Activated CD8-positive, alpha-beta memory T cell treated with anti-CD3 and anti-CD28 coated beads for 36 hours (primary cell): ENCODE data around the gene C4orf51. TPM values are rescaled to one million over a fixed set of nuclear protein-coding genes. Genes with fewer than 3 reads are reported as not detected.

Experiments
- CTCF ChIA-PET: fragments of 350-600 bp; sonication (Branson Sonifier 250); formaldehyde crosslinking; loops from one replicate; lab custom pipeline; 2021; ENCODE audit warnings: antibody characterized with exemption; lab: Charles Lee
- POLR2A ChIA-PET: fragments of 350-600 bp; sonication (Branson Sonifier 250); formaldehyde crosslinking; loops from one replicate; lab custom pipeline; 2021; ENCODE audit warnings: antibody characterized with exemption; lab: Charles Lee
- total RNA-seq, 2 experiments: library from RNA; stranded (reverse); gene quantifications; one replicate each; pipeline ENCODE4 v1.2.3, GENCODE V29; 2021

C4orf51 gene
- total RNA-seq, 2 experiments from 2014 or later = not detected

DNA sequence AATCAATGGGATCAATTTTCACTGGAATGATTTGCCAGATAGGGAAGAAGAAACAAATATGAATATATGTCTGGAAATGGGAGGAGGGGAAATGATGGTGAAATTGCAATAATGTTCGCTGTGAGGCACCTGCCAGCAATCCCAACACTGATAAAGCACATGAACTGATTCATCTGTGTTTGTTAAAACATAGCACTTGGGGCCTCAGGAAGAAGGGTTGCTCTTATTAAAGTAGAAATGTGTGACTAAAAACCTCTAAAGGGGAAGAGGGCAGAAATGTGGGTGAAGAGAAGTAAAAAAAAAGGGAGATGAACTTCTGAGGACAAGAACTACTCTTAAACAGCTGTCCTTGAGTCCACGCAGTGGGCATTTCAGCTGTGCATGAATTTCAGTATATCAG is 101.4 kb downstream of the C4orf51 start:
- CTCF ChIA-PET = interaction anchor here (1.2 kb wide), 1 partner anchor 60 kb away, joined by 4 read pairs; no protein-coding TSS in a partner anchor
- POLR2A ChIA-PET = no interaction called here

Other genes starting within 250 kb of the C4orf51 start
- gene SMAD1, start 198.3 kb upstream of the C4orf51 start, total RNA-seq = 1 to 10 TPM; 1.1 to 1.9 TPM
- 10 to 100 TPM; 13.6 to 13.9 TPM for gene MMAA, start 60.8 kb upstream of the C4orf51 start, total RNA-seq